ENCODE measurements around the gene LARGE1. TPM values are rescaled to one million over a fixed set of nuclear protein-coding genes. Genes with fewer than 3 reads are reported as not detected.
A peak's percentile ranks its signal among the peaks of the same experiment; 100 is the strongest.
"Not testable (repeated sequence)": the region's sequence is repeated elsewhere in the genome, so short reads cannot be mapped to it uniquely, and the experiment has no call there.

LARGE1 gene
- total RNA-seq, 3 donors from 2014 or later, result 23.6 to 27.8 (median 26.1) TPM

GRCh38 chr22:33865248-33865647, 55.0 kb downstream of the LARGE1 start:
- Histone ChIP-seq H3K9me3 (no peaks in the 10 kb centered on the region), H3K27me3 (no peaks in the 10 kb centered on the region), H3K4me3 (no peak overlapping the region), H3K4me1 (no peaks in the 10 kb centered on the region), H3K36me3 (no peaks in the 10 kb centered on the region), H3K27ac (peak overlapping the region in 1 of 2 donors; percentile 33)
- intact Hi-C loops (cut with DNase I; ENCODE audit: low total_unique reads), result no loop called here
- TF ChIP-seq CTCF (IDR thresholded peaks at IDR 0.05) (no peak), POLR2AphosphoS5 (IDR thresholded peaks at IDR 0.05) (no peak), POLR2A (IDR thresholded peaks at IDR 0.05) (no peak)
- DNase-seq (ENCODE audit: low spot score in 2 of 2), result no peak

- no peaks in the 10 kb centered on the region for H3K36me3 ChIP-seq
- DNase-seq (ENCODE audit: low spot score in 2 of 2), result no peak
- no peaks in the 10 kb centered on the region for H3K9me3 ChIP-seq
- no peaks in the 10 kb centered on the region for H3K4me1 ChIP-seq
- no peak overlapping the region for H3K4me3 ChIP-seq
- TF ChIP-seq POLR2AphosphoS5 (IDR thresholded peaks at IDR 0.05) (no peak), POLR2A (IDR thresholded peaks at IDR 0.05) (no peak), CTCF (IDR thresholded peaks at IDR 0.05) (no peak)
- no peaks in the 10 kb centered on the region for H3K27me3 ChIP-seq
- intact Hi-C loops (cut with DNase I; ENCODE audit: low total_unique reads), result no loop called here
- peak overlapping the region in 1 of 2 donors; percentile 33 for H3K27ac ChIP-seq
These were observed 55.5 kb downstream of the LARGE1 start for GRCh38 chr22:33864723-33865130.

GRCh38 chr22:33861216-33861875, 58.9 kb downstream of the LARGE1 start:
- H3K4me1 ChIP-seq, result no peaks in the 10 kb centered on the region
- H3K27me3 ChIP-seq, result no peaks in the 10 kb centered on the region
- TF ChIP-seq POLR2AphosphoS5 (IDR thresholded peaks at IDR 0.05), result no peak
- TF ChIP-seq POLR2A (IDR thresholded peaks at IDR 0.05), result no peak
- TF ChIP-seq CTCF (IDR thresholded peaks at IDR 0.05), result no peak
- no peak overlapping the region for H3K4me3 ChIP-seq
- H3K27ac ChIP-seq, result no peak overlapping the region
- no peaks in the 10 kb centered on the region for H3K9me3 ChIP-seq
- intact Hi-C loops (cut with DNase I; ENCODE audit: low total_unique reads), result no loop called here
- no peak for DNase-seq (ENCODE audit: low spot score in 2 of 2)
- no peaks in the 10 kb centered on the region for H3K36me3 ChIP-seq

- no peaks in the 10 kb centered on the region for H3K27me3 ChIP-seq
- H3K36me3 ChIP-seq, result no peaks in the 10 kb centered on the region
- TF ChIP-seq POLR2AphosphoS5 (IDR thresholded peaks at IDR 0.05), result no peak
- no peak for TF ChIP-seq CTCF (IDR thresholded peaks at IDR 0.05)
- TF ChIP-seq POLR2A (IDR thresholded peaks at IDR 0.05), result no peak
- H3K4me1 ChIP-seq, result no peaks in the 10 kb centered on the region
- H3K9me3 ChIP-seq, result no peaks in the 10 kb centered on the region
- H3K27ac ChIP-seq, result no peak overlapping the region
- intact Hi-C loops (cut with DNase I; ENCODE audit: low total_unique reads), result no loop called here
- DNase-seq (ENCODE audit: low spot score in 2 of 2), result no peak
- H3K4me3 ChIP-seq, result no peak overlapping the region
These were observed 59.9 kb downstream of the LARGE1 start for GRCh38 chr22:33860386-33860785.

GRCh38 chr22:33859311-33859710, 61.0 kb downstream of the LARGE1 start:
- no peaks in the 10 kb centered on the region for H3K36me3 ChIP-seq
- TF ChIP-seq POLR2A (IDR thresholded peaks at IDR 0.05) (no peak), CTCF (IDR thresholded peaks at IDR 0.05) (no peak), POLR2AphosphoS5 (IDR thresholded peaks at IDR 0.05) (no peak)
- no peak for DNase-seq (ENCODE audit: low spot score in 2 of 2)
- no peak overlapping the region for H3K4me3 ChIP-seq
- intact Hi-C loops (cut with DNase I; ENCODE audit: low total_unique reads), result no loop called here
- H3K9me3 ChIP-seq, result no peaks in the 10 kb centered on the region
- H3K4me1 ChIP-seq, result no peaks in the 10 kb centered on the region
- no peaks in the 10 kb centered on the region for H3K27me3 ChIP-seq
- H3K27ac ChIP-seq, result no peak overlapping the region

GRCh38 chr22:33858653-33859052, 61.6 kb downstream of the LARGE1 start:
- H3K27me3 ChIP-seq; H3K4me3 ChIP-seq; intact Hi-C loops (cut with DNase I; ENCODE audit: low total_unique reads); DNase-seq (ENCODE audit: low spot score in 2 of 2); H3K36me3 ChIP-seq; H3K4me1 ChIP-seq; H3K9me3 ChIP-seq; H3K27ac ChIP-seq: not testable (repeated sequence)

- H3K9me3 ChIP-seq; DNase-seq (ENCODE audit: low spot score in 2 of 2); H3K4me1 ChIP-seq; H3K36me3 ChIP-seq; H3K4me3 ChIP-seq; H3K27ac ChIP-seq; H3K27me3 ChIP-seq; intact Hi-C loops (cut with DNase I; ENCODE audit: low total_unique reads): not testable (repeated sequence)
These were observed 62.5 kb downstream of the LARGE1 start for GRCh38 chr22:33857767-33858166.
